GM12873 (cell line): ENCODE data around the gene DDX24.

Experiments
- TF ChIP-seq, protein P1 (sequence below): IDR thresholded peaks from 2 replicates; pipeline ENCODE4 v1.5.1; 2012; ENCODE audit warnings: low read depth, mild to moderate bottlenecking, moderate library complexity, low read length, control low read depth; ENCODE audit not compliant: insufficient read depth; ENCODE audit errors: missing control alignments

Gene DDX24

GRCh38 chr14:94022532-94023411, 58.2 kb downstream of the DDX24 start:
- TF ChIP-seq, protein P1, sequence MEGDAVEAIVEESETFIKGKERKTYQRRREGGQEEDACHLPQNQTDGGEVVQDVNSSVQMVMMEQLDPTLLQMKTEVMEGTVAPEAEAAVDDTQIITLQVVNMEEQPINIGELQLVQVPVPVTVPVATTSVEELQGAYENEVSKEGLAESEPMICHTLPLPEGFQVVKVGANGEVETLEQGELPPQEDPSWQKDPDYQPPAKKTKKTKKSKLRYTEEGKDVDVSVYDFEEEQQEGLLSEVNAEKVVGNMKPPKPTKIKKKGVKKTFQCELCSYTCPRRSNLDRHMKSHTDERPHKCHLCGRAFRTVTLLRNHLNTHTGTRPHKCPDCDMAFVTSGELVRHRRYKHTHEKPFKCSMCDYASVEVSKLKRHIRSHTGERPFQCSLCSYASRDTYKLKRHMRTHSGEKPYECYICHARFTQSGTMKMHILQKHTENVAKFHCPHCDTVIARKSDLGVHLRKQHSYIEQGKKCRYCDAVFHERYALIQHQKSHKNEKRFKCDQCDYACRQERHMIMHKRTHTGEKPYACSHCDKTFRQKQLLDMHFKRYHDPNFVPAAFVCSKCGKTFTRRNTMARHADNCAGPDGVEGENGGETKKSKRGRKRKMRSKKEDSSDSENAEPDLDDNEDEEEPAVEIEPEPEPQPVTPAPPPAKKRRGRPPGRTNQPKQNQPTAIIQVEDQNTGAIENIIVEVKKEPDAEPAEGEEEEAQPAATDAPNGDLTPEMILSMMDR, result no peak

DNA sequence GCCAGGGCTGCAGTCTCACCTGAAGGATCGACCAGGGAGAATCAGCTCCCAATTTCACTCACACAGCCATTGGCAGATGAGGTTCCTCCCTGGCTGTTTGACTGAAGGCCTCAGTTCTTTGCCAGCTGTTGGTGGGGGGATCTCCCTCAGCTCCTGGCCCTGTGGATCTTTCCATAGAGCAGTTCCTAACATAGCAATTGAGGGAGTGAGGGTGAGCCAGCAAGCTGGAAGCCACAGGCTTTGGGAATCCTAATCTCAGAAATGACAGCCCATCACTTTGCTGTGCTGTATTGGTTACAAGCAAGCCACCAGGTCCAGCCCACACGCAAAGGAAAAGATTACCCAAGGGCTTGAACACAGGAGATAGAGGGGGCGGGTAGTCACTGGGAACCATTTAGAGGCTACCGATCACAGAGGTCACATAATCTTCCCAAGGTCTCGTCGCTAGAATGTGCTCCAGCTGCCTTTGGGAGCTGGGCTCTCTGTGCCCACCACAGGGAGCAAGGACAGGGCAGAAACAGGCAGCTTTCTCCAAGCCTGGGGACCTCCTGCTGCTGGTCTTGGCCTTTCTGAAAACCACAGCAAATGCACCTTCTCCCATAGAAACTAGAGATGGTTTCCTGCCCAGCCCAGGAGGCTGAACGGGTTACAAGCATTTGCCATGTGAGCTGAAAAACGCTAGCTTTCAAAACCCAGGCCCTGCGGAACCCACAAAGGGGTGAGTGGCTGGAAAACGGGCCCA, 59.4 kb downstream of the DDX24 start:
- TF ChIP-seq, protein P1, result no peak

DNA sequence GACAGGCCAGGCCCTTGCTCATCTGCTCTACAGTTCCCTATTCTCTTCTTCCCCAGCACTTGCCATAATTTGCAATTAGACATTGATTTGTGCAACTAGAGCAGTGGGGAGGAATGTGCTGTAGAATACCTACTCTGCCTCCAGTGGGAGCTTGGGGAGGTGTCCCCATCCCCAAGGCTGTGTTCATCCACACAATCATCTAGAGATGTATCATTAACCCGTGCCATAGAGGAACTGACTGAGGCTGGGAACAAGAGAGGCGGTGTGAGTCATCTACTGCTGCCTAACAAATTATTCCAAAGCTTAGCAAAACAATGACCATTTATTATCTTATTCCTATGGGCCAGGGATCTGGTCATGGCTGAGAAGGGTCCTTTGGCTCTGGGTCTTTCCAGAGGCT, 60.0 kb downstream of the DDX24 start:
- TF ChIP-seq, protein P1, result no peak

GRCh38 chr14:94020267-94020666, 60.7 kb downstream of the DDX24 start:
- TF ChIP-seq, protein P1, result no peak

DNA sequence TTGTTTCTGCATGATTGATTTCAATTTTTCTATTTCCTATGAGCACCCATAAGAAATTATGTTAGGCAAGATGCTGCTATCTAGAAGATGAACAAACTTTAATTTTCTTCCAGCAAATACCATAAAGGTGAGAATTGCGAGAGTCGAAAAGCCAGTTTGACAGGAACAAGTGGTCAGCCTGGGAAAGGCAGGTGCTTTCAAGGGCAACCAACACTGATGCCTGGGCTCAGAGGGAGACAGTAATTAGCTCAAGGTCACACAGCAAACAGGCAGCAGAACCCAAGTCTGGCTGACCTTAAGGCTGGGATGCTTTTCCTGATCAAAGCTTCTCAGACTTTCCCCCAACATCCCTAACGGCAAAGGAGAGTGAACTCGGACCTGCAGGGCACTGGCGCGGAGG, 61.7 kb downstream of the DDX24 start:
- TF ChIP-seq, protein P1, result no peak

GRCh38 chr14:94018308-94018707, 62.7 kb downstream of the DDX24 start:
- TF ChIP-seq, protein P1, result no peak

DNA sequence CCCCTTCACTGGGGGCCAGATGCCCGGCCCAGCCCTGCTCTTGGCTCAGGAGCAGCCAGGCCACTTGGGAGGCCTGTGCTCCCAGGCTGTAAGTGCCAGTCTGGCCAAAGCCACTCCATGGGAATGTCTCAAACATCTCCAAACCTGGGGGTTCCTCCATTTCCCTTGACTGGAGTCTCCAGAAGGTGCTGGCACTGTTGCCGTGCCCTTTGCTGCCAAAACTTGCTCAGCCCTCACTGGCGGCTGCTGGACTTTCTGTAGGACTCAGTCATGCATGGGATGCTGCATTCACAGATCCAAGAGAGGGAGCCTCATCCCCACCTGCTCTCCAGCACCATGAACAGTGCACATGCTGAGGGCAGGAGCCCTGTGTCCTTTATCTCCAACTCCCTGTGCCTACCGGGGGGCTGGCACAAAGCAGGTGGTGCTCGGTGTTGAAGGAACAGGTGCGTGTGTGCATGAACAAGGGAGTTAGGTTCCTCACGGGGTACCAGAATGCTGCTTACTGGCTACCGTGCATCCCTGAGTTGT, 64.5 kb downstream of the DDX24 start:
- TF ChIP-seq, protein P1, result no peak
